ENCODE measurements around the gene AIP.

The AIP gene

GRCh38 chr11:67492801-67493547, 10.1 kb downstream of the AIP start:
- FAIRE-seq, result no peak

GRCh38 chr11:67493548-67494370, 10.9 kb downstream of the AIP start:
- DNase-seq (ENCODE audit: insufficient read length, low spot score) (peak; percentile 1), FAIRE-seq (no peak)

More at GRCh38 chr11:67492801-67493547, 10.1 kb downstream of the AIP start:
- DNase-seq (ENCODE audit: insufficient read length, low spot score), result peak; percentile 8

GRCh38 chr11:67494371-67495233, 11.8 kb downstream of the AIP start:
- DNase-seq (ENCODE audit: insufficient read length, low spot score) (no peak), FAIRE-seq (no peak)

GRCh38 chr11:67495234-67496005, 12.6 kb downstream of the AIP start:
- DNase-seq (ENCODE audit: insufficient read length, low spot score) (no peak), FAIRE-seq (no peak)

- FAIRE-seq (no peak), DNase-seq (ENCODE audit: insufficient read length, low spot score) (no peak)
These were observed 13.3 kb downstream of the AIP start for GRCh38 chr11:67496113-67496512.

- no peak for DNase-seq (ENCODE audit: insufficient read length, low spot score)
- no peak for FAIRE-seq
These were observed 14.9 kb downstream of the AIP start for GRCh38 chr11:67497656-67498291.

- FAIRE-seq (no peak), DNase-seq (ENCODE audit: insufficient read length, low spot score) (no peak)
These were observed 15.7 kb downstream of the AIP start for GRCh38 chr11:67498544-67498972.

GRCh38 chr11:67499808-67500483, 17.1 kb downstream of the AIP start:
- FAIRE-seq (no peak), DNase-seq (ENCODE audit: insufficient read length, low spot score) (no peak)

GRCh38 chr11:67500484-67500821, 17.6 kb downstream of the AIP start:
- DNase-seq (ENCODE audit: insufficient read length, low spot score) (no peak), FAIRE-seq (no peak)

- DNase-seq (ENCODE audit: insufficient read length, low spot score) (no peak), FAIRE-seq (no peak)
These were observed 18.2 kb downstream of the AIP start for GRCh38 chr11:67500831-67501715.

GRCh38 chr11:67501854-67502253, 19.0 kb downstream of the AIP start:
- DNase-seq (ENCODE audit: insufficient read length, low spot score), result no peak
- no peak for FAIRE-seq

- DNase-seq (ENCODE audit: insufficient read length, low spot score) (no peak), FAIRE-seq (no peak)
These were observed 19.6 kb downstream of the AIP start for GRCh38 chr11:67502328-67502979.

GRCh38 chr11:67503119-67504004, 20.5 kb downstream of the AIP start:
- DNase-seq (ENCODE audit: insufficient read length, low spot score) (no peak), FAIRE-seq (no peak)

- FAIRE-seq, result no peak
- DNase-seq (ENCODE audit: insufficient read length, low spot score), result no peak
These were observed 21.5 kb downstream of the AIP start for GRCh38 chr11:67504005-67504949.

- FAIRE-seq, result no peak
- peak; percentile 85 for DNase-seq (ENCODE audit: insufficient read length, low spot score)
These were observed 22.2 kb downstream of the AIP start, which contains the start of gene PITPNM1 for GRCh38 chr11:67504950-67505581. Gene PITPNM1, minus strand, starts transcription at chr11:67505363. Its CDS starts 1,183 bp downstream, at chr11:67504180.
